Neural progenitor cell (in vitro differentiated cells): Measurements from ENCODE around the gene POLDIP2.

Experiments used
- CTCF ChIP-seq: fragments of 200-600 bp; sonication (generic); IDR thresholded peaks from 2 replicates; pipeline ENCODE4 v1.5.1; 2017; ENCODE audit warnings: antibody characterized with exemption, mild to moderate bottlenecking
- EZH2 ChIP-seq: fragments of 200-600 bp; sonication (generic); IDR thresholded peaks from 2 replicates; pipeline ENCODE4 v1.6.1; 2017; ENCODE audit warnings: antibody characterized with exemption, mild to moderate bottlenecking, moderate library complexity
- EZH2phosphoT487 ChIP-seq: fragments of 200-600 bp; sonication (generic); IDR thresholded peaks from 2 replicates; pipeline ENCODE4 v1.6.1; 2017; ENCODE audit warnings: antibody characterized with exemption

GRCh38 chr17:28402844-28403243 is 45.5 kb upstream of the POLDIP2 start:
- TF ChIP-seq CTCF, result no peak
- no peak for TF ChIP-seq EZH2phosphoT487
- TF ChIP-seq EZH2, result no peak
